Right renal pelvis (tissue), 4 donors: Measurements from ENCODE around the gene SPAG7. TPM values are rescaled to one million over a fixed set of nuclear protein-coding genes. Genes with fewer than 3 reads are reported as not detected.

ENCODE experiments used
- DNase-seq, 4 donors: peaks; one replicate each; pipeline ENCODE4 v3.0.0-alpha.2; 2013; ENCODE audit warnings: low read depth in 4 of 4, low spot score in 3 of 4, missing footprints in 1 of 4
- polyA plus RNA-seq, 4 donors: library from polyadenylated mRNA; unstranded; fragments of 120-200 nt; gene quantifications; one replicate each; pipeline ENCODE4 v1.2.1, GENCODE V29; 2013; ENCODE audit not compliant: insufficient read length in 4 of 4

SPAG7 gene
- polyA plus RNA-seq, 4 donors, result 84.8 to 102 (median 95.8) TPM

DNA sequence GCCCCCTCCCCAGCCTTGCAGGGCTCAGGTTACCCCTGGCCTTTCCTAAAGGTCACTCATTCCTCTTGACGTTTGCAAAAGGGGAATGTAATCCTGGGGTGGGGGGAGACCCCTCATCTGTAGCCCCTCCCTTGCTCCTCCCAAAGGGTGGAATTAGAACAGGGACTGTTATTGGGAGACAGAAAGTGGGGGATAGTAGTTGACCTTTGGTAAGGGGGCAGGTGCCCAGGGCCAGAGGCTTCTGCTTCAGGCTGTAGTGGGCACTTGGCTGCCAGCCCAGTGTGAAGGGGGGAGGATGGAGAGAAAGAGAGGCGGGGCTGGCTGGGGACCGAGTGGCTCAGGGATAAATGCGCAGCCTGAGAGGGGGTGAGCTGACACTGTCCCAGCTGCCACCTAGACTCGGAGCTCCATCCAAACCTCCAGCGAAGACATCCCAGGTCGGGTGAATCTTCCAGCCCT lies 16.8 kb downstream of the SPAG7 start, which contains the start of gene ENO3:
TSS of gene ENO3 (plus strand) at position 374 of the 459 bp plus-strand sequence. CDS start 711 bp downstream, outside the sequence.
- DNase-seq, result no peak

DNA sequence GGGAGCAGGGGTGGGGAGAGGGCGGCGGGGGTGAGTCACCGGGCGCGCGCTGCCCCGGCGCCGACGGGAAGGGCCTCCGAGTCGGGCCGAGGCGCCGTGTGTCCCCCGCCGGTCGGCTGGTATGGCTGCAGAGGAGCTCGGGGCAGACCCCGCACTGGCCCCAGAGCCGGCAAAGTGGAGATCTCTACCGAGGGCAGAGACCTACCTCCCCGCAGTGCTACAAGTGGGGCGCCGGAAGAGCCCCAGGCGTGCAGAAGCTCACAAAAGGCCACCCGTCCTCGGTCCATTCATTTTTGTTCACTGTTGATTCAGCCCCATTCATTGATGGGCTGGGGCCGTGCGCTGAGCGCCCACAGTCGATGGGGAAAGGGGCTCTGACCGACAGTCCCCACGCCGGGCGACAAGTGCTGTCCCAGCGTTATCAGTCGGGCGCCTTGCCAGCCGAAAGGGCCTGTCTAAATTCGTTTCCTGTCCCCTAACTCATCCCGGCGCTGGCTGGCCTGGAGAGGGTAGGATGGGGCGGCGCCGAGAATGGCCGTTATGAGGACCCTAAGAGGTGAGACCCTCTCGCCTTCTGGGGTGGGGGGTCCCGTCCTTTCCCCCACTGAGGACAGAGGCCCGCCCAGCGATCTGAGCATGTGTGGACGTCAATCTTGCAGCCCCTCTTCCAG lies 17.4 kb downstream of the SPAG7 start:
- DNase-seq, result no peak

GRCh38 chr17:4949321-4950074 lies 18.1 kb downstream of the SPAG7 start:
- no peak for DNase-seq

DNA sequence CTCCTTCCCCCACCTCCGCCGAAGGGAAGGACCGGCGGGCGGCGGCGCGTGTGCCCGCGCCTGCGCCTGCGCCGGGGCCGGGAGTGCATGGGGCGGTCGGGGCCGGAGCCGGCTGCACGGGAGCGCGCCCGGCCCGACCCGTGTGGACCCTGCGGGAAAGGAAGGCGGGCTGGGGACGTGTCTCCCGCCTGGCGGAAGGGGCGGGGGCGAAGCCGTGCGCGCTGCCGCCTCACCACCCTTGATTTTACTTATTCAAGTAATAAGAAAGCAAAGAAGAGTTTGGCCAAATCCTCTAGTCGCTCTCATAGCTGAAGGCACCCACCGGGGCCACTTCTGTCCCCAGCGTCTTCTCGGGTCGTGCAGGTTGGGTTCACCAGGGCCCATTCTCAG lies 18.7 kb downstream of the SPAG7 start:
- peak in 2 of 4 donors; percentile 78 to 79 for DNase-seq

DNA sequence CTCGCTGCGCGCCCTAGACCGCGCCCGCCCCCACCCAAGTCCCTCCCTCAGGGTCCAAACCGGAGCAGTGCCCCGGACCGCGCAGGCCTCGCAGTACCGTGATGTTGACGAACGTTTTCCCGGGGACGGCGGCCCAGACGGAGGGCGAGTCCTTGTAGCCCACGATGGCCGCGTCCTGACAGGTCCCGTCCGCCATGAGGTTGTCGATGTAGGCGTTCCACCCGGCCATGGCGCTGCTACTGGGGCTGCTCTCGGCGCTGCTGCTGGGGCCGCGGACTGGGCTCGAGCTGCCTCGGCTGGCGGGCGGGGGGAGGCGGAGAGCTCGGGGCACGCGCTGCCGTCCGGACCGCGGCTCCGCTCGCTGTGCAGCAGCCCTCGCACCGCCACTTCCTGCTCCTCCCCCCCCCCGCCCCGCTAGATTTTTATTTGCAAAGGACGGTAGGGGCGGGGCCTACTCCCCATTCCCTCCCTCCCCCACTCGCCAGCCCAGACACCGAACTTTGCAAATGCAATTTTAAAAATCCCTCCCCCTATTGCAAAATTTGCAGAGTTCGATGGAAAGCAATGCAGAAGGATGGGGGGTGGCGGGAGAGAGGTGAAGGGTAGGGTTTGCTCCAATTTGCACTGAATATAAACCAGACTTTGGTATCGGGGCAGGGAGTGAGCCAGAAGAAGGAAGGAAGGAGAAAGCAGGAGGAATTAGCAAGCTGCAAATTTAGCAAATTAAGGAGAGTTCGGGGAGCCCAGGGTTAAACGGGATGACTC lies 19.3 kb downstream of the SPAG7 start, which contains the start of gene PFN1:
TSS of gene PFN1 (minus strand) at position 365 of the 765 bp plus-strand sequence. CDS start at position 229, 136 bp downstream.
- DNase-seq, result peak in 2 of 4 donors; percentile 80 to 81

GRCh38 chr17:4947411-4948165 lies 20.0 kb downstream of the SPAG7 start:
- DNase-seq, result no peak

DNA sequence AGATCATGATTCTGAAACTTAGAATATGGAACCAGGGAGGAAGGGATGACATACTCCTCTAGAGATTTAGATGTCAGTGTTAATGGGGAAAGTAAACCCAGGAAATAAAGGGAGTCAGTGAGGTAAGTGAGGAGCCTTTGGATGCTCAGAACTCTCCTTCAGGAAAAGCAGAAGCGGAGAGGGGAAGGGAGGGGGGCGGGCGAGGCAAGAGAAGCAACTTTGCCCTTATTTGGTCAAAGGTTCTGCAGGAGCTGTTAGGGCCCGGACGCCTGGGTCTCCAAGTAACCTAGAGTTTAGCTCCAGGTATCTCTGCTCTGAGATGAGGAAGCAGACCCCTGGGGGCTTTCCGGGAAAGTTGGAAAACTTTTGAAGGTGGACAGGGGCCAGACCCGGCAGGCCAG lies 20.6 kb downstream of the SPAG7 start:
- DNase-seq, result no peak

DNA sequence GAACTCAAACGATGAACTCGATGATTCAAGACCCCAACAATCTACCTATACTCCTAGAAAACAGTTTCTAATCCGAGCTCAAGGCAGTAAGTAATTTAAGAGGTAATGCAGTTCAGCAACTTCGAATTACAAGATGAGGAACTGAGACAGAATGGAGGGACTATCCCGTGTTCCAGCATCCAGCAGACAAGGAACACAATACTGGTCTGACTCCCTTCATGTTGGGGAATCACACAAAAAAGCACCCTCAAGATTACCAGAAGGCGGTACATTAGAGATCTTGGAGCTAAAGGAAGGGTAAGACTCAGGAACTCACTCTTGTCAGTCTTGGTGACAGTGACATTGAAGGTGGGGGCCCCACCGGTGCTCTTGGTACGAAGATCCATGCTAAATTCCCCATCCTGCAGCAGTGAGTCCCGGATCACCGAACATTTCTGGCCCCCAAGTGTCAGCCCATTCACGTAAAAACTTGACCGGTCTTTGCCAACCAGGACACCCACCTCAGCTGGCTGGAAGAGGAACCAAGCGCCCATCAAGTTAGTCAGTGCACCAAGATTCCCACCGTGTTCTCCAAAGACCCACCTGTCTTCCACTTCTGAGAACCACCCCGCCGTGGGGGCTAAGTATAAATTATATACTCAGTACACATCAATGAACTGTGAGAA lies 21.2 kb downstream of the SPAG7 start:
- no peak for DNase-seq

DNA sequence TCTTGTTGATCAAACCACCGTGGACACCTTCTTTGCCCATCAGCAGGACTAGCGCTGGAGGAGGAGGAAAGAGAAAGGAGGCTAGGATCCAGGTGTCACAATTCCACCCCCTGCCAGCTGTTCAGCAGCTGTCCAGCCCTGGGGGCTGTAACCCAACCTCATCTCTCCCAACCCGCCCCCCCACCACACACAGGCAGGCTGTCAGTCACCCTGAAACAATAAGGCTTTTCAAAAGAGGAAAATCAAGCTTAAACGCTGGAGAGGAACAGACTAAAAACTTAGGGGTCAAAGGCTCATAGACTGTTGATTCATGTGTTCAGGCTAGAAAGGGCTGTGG lies 21.7 kb downstream of the SPAG7 start:
- DNase-seq, result no peak

DNA sequence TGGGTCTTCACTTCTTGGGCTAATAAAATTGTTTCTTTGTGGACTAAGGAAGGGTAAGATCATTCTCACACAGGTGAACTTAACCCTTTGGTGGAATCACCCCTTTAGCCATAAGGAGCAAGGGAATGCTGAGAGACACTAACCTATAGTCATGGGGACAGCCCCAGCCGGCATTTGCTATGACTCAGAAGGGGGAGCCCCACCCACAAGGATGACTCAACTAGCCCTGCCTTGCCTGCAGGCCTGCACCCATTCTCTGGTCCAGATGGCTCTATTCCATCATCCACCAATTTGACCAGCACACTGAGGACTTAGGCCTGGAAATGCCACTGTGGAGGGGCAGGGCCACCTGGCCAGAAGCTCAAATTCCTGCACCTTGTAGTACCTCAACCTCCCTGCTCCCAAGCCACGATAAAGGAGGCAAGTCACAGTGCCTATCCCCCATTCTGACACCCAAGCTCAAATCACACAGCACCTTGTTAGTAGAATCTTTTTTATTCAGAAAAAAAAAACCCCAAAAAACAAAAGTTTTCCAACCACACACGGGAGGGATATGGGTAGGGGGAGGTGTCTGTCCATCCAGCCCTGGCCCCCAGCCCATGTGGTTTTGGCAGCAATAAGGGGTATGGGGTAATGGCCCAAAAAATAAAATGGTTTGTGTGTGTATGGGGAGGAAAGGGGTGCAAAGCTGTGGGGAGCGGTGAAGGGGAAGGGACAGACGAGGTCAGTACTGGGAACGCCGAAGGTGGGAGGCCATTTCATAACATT lies 22.3 kb downstream of the SPAG7 start:
- DNase-seq, result no peak

DNA sequence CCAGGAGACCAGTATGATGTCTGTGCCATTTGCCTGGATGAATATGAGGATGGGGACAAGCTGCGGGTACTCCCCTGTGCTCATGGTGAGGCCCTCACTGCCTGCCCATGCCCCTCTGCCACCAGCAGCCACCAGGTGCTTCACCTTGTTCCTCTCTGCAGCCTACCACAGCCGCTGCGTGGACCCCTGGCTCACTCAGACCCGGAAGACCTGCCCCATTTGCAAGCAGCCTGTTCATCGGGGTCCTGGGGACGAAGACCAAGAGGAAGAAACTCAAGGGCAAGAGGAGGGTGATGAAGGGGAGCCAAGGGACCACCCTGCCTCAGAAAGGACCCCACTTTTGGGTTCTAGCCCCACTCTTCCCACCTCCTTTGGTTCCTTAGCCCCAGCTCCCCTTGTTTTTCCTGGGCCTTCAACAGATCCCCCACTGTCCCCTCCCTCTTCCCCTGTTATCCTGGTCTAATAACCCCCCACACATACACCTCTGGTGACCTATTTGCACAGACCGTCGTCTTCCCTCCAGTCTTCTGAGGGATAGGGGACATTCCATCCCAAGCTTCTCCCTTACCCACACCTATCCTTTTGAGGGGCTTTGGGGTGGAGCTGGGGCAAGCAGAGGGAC lies 23.0 kb downstream of the SPAG7 start:
- DNase-seq, result no peak

- no peak for DNase-seq
Observed at GRCh38 chr17:4944163-4944553, 23.5 kb downstream of the SPAG7 start.

DNA sequence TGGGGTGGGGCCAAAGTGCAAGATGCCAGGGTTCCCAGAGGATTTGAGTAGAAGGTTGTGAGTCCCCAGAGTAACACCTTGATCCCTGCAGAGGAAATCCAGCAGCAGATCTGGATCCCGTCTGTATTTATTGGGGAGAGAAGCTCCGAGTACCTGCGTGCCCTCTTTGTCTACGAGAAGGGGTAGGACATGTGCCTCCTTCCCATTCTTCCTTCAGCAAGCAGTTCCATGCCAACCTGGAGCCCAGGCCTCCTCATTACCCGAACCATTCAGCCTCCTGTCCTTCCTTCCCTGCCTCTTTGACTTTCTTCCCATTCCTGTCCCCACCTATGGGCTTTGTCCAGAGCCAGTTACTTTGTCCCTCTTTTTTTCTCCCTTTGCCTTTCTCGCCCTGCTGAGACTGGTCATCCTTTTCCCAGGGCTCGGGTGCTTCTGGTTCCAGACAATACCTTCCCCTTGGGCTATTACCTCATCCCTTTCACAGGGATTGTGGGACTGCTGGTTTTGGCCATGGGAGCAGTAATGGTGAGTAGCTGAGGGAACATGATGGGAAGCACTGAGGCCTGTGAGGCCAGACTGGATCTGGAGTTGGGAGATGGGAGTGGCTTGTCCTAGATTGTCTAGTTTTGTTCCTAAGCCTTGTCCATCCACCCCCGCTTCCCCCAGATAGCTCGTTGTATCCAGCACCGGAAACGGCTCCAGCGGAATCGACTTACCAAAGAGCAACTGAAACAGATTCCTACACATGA lies 24.7 kb downstream of the SPAG7 start:
- DNase-seq, result no peak

DNA sequence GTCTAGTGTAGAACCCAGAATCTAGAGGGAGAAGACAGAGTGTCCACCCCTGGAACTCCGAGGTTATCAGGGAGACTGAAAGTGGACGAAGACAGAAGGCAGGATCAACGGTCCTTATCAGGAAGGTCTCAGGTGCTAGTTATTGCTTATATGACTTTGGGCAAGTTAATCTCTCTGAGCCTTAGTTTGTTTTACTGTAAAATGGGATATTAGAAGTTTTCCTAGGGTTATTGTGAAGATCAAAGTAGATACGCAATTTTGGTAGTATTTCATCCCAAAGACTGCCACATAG lies 26.4 kb downstream of the SPAG7 start:
- no peak for DNase-seq

DNA sequence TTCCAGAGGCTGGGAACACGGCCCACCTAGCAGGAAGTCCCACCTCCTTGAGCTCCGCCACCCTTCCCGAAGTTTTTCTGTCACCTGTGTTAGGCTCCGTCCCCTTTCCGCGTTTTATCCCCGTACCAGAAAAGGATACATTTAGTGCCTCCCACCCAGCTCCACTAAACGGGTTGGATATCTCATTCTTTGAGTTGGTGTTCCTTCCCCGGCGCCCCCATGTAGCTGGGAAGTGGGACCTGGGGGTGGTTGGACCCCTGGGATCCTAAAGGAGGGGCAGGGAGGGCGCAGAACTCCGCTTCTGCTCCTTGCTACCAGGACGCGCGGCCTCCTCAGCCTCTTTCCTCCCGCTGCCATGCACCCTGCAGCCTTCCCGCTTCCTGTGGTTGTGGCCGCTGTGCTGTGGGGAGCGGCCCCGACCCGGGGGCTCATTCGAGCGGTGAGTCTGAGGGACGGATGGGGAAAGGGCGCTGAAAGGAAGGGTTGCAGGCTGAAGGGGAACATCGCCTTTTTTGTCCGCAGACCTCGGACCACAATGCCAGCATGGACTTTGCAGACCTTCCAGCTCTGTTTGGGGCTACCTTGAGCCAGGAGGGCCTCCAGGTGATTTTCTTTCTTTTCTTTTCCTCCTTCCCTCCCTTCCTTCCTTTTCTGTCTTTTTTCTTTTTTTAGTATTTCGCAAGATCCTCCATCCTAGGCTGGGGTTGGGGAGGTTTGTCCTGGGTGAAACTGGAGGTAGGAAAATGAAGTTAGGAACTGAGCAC lies 26.9 kb downstream of the SPAG7 start:
- DNase-seq, result no peak

DNA sequence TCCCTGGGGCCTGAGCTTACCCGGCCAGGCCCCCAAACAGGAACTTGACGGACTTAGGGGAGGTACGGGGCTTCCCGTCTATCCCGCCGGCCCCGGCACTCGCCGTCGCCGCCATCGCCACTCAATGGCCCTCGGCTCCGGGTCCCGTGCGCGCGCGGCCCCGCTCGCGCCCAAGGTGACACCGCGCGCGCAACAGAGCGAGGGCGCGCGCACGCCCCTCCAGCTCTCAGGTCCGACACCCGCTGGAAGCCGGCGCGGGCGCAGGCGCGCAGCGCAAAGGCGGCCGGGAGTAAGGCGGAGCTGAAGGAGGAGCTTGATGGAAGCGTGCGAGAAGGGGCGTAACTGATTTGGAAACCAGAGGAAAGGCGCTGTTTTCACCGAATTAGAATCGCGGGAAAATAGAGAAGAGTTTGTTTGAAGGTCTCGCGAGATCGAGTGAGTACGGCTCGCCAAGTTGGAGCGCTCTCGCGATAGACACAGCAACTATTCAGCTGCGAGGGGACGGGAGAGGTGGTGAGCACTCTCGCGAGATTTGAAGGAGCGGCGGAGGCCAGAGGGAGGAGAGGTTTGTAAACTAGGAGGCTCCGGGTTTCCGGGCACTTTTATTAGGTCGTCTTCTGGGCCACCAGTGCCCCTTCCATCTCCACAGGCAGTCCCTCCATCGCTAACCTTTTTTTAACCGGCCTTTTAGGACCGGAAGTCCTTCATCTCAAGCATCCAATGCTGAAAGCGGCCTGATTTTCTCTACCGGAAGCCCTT lies 27.6 kb downstream of the SPAG7 start, which contains the start of the genes RNF167 and SLC25A11:
TSS of gene RNF167 (plus strand) at position 473 of the 759 bp plus-strand sequence. CDS start 642 bp downstream, outside the sequence.
TSS of gene SLC25A11 (minus strand) at position 251 of the 759 bp plus-strand sequence. CDS start at position 115, 136 bp downstream.
- peak; percentile 97 to 100 (median 99) for DNase-seq

GRCh38 chr17:4939546-4939795 lies 28.1 kb downstream of the SPAG7 start:
- DNase-seq, result no peak
